ENCODE results near the gene PROX2.
A peak's percentile ranks its signal among the peaks of the same experiment; 100 is the strongest.

Gene PROX2

DNA sequence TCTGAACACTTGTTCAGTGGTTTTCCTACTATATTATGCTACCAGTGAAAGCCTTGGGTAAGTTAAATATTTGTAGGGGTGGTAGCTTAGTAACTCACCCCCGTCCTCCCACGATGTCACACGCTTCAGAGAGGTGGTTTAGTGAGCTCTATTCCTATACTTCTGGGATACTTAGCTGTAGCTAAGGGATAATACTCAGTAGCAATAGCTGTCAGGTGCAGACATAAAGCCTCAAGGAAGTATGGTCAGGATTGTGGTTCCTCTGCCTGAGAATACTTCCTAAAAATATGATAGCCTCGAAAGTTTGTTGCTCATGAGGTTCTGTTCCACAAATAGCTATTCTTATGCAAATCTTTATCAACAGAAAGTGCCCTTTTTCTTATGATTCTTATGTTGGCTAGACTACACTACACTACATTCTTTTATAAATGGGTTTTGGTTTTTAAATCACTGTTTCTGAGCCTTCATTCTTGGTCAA lies 17.7 kb upstream of the PROX2 start:
- peak overlapping the region; percentile 2; the same call in 1 of the 2 replicates for H3K4me3 ChIP-seq (ENCODE audit: low read depth, low read length)
- peak; percentile 44 for DNase-seq (ENCODE audit: low read depth)
- TF ChIP-seq, protein P1, sequence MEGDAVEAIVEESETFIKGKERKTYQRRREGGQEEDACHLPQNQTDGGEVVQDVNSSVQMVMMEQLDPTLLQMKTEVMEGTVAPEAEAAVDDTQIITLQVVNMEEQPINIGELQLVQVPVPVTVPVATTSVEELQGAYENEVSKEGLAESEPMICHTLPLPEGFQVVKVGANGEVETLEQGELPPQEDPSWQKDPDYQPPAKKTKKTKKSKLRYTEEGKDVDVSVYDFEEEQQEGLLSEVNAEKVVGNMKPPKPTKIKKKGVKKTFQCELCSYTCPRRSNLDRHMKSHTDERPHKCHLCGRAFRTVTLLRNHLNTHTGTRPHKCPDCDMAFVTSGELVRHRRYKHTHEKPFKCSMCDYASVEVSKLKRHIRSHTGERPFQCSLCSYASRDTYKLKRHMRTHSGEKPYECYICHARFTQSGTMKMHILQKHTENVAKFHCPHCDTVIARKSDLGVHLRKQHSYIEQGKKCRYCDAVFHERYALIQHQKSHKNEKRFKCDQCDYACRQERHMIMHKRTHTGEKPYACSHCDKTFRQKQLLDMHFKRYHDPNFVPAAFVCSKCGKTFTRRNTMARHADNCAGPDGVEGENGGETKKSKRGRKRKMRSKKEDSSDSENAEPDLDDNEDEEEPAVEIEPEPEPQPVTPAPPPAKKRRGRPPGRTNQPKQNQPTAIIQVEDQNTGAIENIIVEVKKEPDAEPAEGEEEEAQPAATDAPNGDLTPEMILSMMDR (IDR thresholded peaks at IDR 0.05; ENCODE audit: insufficient read depth, low read depth, low read length, missing control alignments) = no peak

DNA sequence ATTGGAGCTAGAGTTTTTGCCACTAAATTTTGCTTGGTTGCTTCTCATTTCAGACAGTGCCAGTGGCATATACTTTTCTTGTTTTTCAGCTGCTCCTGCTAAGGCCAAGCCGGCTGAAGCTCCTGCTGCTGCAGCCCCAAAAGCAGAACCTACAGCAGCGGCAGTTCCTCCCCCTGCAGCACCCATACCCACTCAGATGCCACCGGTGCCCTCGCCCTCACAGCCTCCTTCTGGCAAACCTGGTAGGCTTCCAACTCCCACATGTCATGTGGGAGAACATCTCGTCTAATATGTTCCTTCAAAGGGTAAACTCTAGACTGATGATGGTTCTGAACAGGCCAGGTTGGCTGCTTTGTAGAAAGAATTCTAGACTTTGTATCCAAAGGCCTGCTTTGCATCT lies 16.8 kb upstream of the PROX2 start:
- TF ChIP-seq, protein P1 (IDR thresholded peaks at IDR 0.05; ENCODE audit: insufficient read depth, low read depth, low read length, missing control alignments) = no peak
- no peak for DNase-seq (ENCODE audit: low read depth)
- H3K4me3 ChIP-seq (ENCODE audit: low read depth, low read length) = no peak overlapping the region

DNA sequence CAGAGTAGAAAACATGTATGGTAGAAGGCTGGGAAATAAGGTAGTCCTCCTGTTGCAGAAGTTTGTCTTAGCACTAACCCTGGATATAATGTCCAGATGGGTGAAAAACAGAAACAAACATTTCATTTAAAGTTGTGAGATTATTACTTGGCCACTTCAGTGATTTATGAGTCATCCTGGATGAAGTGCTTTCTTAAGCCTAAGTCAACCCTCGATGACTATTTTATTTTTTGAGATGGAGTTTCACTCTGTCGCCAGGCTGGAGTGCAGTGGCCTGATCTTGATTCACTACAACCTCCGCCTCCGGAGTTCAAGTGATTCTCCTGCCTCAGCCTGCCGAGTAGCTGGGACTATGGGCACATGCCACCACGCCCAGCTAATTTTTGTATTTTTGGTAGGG lies 15.9 kb upstream of the PROX2 start:
- H3K4me3 ChIP-seq (ENCODE audit: low read depth, low read length) = no peak overlapping the region
- TF ChIP-seq, protein P1 (IDR thresholded peaks at IDR 0.05; ENCODE audit: insufficient read depth, low read depth, low read length, missing control alignments) = no peak
- no peak for DNase-seq (ENCODE audit: low read depth)

DNA sequence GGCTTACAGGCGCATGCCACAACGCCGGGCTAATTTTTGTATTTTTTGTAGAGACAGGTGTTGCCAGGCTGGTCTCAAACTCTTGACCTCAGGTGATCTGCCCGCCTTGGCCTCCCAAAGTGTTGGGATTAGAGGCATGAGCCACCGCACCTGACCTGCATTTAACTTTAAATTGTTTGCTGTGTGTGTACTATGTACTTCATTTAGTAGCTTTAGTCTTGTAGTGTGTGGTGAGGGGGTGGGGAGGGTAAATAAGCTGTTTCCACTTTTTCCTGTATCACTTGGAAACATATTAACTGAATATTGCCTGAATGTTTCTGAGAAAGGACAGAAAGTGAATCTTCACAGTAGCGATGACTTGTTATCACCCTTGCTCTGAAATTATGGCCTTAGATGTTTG lies 14.3 kb upstream of the PROX2 start:
- TF ChIP-seq, protein P1 (IDR thresholded peaks at IDR 0.05; ENCODE audit: insufficient read depth, low read depth, low read length, missing control alignments) = no peak
- no peak for DNase-seq (ENCODE audit: low read depth)
- no peak overlapping the region for H3K4me3 ChIP-seq (ENCODE audit: low read depth, low read length)

DNA sequence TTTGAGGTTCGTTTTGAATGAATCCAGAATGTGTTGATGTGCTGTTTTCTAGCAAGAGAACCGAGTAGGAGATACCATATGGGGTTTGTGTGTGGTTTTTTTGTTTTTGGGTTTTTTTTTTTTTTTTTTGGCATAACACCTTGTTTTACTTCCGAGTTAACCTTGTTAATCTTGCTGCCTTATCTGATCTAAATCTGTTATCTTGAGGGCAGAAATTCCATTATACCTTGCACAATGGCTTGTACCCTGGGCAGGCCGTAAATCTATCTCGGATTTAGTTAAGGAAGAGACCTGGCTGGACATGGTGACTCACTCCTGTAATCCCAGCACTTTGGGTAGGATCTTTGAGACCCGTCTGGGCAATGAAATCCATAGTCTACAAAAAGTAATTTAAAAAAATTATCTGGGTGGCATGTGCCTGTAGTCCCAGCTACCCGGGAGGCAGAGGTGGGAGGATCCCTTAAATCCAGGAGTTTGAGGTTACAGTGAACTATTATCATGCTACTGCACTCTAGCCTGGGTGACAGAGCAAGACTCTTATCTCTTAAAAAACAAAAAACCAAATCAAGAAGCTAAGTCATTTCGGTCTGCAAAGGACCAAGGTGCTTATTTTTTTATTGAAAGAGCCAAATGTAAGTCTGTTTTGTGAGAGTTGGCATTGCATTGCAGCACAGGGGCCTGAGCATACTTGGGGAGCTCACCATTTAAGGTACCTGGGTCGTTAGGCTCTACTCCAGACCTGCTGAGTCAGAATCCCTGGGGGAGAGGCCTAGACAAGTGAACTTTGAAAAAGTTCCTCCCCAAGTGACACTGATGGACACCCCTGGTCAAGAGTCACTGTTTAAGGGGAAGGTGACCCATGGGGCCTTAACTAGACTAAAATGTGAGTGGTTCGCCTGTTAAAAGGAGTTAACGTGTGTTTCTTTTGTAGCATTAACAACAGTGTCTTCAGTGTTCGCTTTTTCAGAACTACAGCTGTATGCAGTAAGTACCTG lies 12.5 kb upstream of the PROX2 start:
- TF ChIP-seq, protein P1 (IDR thresholded peaks at IDR 0.05; ENCODE audit: insufficient read depth, low read depth, low read length, missing control alignments) = no peak
- DNase-seq (ENCODE audit: low read depth) = no peak
- no peak overlapping the region for H3K4me3 ChIP-seq (ENCODE audit: low read depth, low read length)

DNA sequence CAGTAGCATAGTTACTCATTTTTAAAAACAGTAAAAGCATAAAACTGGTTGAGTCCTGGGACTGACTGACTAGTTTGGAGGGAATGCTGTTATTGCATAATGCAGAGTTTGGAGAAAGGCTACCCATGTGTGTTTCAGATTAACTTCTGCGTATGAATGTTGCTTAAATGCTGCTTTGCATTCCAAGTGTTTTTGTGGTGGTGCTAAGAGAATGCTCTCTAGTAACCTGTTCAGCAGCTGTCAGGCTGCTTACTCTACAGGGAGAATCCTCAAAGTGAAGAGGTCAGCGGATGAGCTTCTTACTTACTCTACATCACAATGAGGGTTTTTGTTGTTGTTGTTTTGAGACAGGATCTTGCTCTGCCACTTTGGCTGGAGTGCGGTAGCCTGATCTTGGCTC lies 10.1 kb upstream of the PROX2 start:
- no peak overlapping the region for H3K4me3 ChIP-seq (ENCODE audit: low read depth, low read length)
- TF ChIP-seq, protein P1 (IDR thresholded peaks at IDR 0.05; ENCODE audit: insufficient read depth, low read depth, low read length, missing control alignments) = no peak
- DNase-seq (ENCODE audit: low read depth) = no peak

Measured in GM12865 (cell line).